Trophoblast cell (in vitro differentiated cells and primary cell): ENCODE data around the gene CCDC12.

Experiments
- DNase-seq, 2 donors: peaks; one replicate each; pipeline ENCODE4 v3.0.0-alpha.2; 2016
- H2AFZ ChIP-seq: 2 replicates; pipeline ENCODE4 v1.6.1; 2013; ENCODE audit warnings: low read length, moderate library complexity, mild to moderate bottlenecking; ENCODE audit not compliant: insufficient read depth, poor library complexity
- H2AK5ac ChIP-seq: 2 replicates; pipeline ENCODE4 v1.6.1; 2013; ENCODE audit warnings: mild to moderate bottlenecking, low read length
- H2BK120ac ChIP-seq: 2 replicates; pipeline ENCODE4 v1.6.1; 2013; ENCODE audit warnings: low read length, mild to moderate bottlenecking, moderate library complexity; ENCODE audit not compliant: insufficient read depth, poor library complexity
- H2BK12ac ChIP-seq: 2 replicates; pipeline ENCODE4 v1.6.1; 2013; ENCODE audit warnings: mild to moderate bottlenecking, low read length, moderate library complexity
- H2BK5ac ChIP-seq: 2 replicates; pipeline ENCODE4 v1.6.1; 2013; ENCODE audit warnings: low read length, low read depth, moderate library complexity, mild to moderate bottlenecking; ENCODE audit not compliant: poor library complexity
- H3K14ac ChIP-seq: 2 replicates; pipeline ENCODE4 v1.6.1; 2013; ENCODE audit warnings: mild to moderate bottlenecking, low read length
- H3K18ac ChIP-seq: 2 replicates; pipeline ENCODE4 v1.6.1; 2013; ENCODE audit warnings: mild to moderate bottlenecking, low read length
- H3K23ac ChIP-seq: 2 replicates; pipeline ENCODE4 v1.6.1; 2013; ENCODE audit warnings: low read length
- H3K27ac ChIP-seq: 2 replicates; pipeline ENCODE4 v1.5.1; 2013; ENCODE audit warnings: low read depth, mild to moderate bottlenecking, inconsistent platforms, low read length, moderate library complexity
- H3K27me3 ChIP-seq: 2 replicates; pipeline ENCODE4 v1.6.1; 2013; ENCODE audit warnings: inconsistent platforms, mild to moderate bottlenecking, low read length, moderate library complexity; ENCODE audit not compliant: insufficient read depth
- H3K36me3 ChIP-seq, 2 experiments: 1 replicate in 1 of 2; 2 replicates in 1 of 2; pipeline ENCODE4 v1.6.1; 2013; ENCODE audit warnings: low read length in 2 of 2, mild to moderate bottlenecking in 2 of 2, moderate library complexity in 1 of 2; ENCODE audit not compliant: insufficient read depth in 2 of 2, control insufficient read depth in 1 of 2
- H3K4ac ChIP-seq: 2 replicates; pipeline ENCODE4 v1.6.1; 2013; ENCODE audit warnings: low read depth, mild to moderate bottlenecking, low read length, moderate library complexity
- H3K4me1 ChIP-seq, 2 experiments: 1 replicate in 1 of 2; 2 replicates in 1 of 2; pipeline ENCODE4 v1.6.1; 2013; ENCODE audit warnings: low read length in 2 of 2, mild to moderate bottlenecking in 2 of 2, moderate library complexity in 1 of 2; ENCODE audit not compliant: insufficient read depth in 2 of 2, control insufficient read depth in 1 of 2
- H3K4me2 ChIP-seq: 2 replicates; pipeline ENCODE4 v1.6.1; 2013; ENCODE audit warnings: inconsistent platforms, mild to moderate bottlenecking, low read length, moderate library complexity
- H3K4me3 ChIP-seq: 2 replicates; pipeline ENCODE4 v1.5.1; 2013; ENCODE audit warnings: mild to moderate bottlenecking, low read depth, low read length, inconsistent platforms
- H3K79me1 ChIP-seq: one replicate; pipeline ENCODE4 v1.6.1; 2013; ENCODE audit warnings: low read length
- H3K79me2 ChIP-seq: 2 replicates; pipeline ENCODE4 v1.6.1; 2013; ENCODE audit warnings: low read length, mild to moderate bottlenecking; ENCODE audit not compliant: control insufficient read depth, insufficient read depth, poor library complexity
- H3K9ac ChIP-seq: 2 replicates; pipeline ENCODE4 v1.6.1; 2013; ENCODE audit warnings: mild to moderate bottlenecking, low read length
- H3K9me3 ChIP-seq: 2 replicates; pipeline ENCODE4 v1.6.1; 2013; ENCODE audit warnings: low read depth, mild to moderate bottlenecking, control low read depth, inconsistent platforms, low read length; ENCODE audit not compliant: insufficient read depth
- H4K12ac ChIP-seq: 2 replicates; pipeline ENCODE4 v1.6.1; 2013; ENCODE audit warnings: low read depth, mild to moderate bottlenecking, low read length, moderate library complexity
- H4K8ac ChIP-seq: 2 replicates; pipeline ENCODE4 v1.6.1; 2013; ENCODE audit warnings: low read depth, mild to moderate bottlenecking, low read length, moderate library complexity
- H4K91ac ChIP-seq: one replicate; pipeline ENCODE4 v1.6.1; 2013; ENCODE audit warnings: low read depth, mild to moderate bottlenecking, low read length, moderate library complexity
- WGBS: extraction: QIAGEN DNeasy Blood & Tissue Kit; methylation state at CpG from one replicate; pipeline ENCODE4 v1.1.7; 2013; ENCODE audit warnings: missing lambda C conversion rate; ENCODE audit not compliant: insufficient read length, insufficient coverage; ENCODE audit errors: extremely low coverage; 5-methylcytosine and 5-hydroxymethylcytosine counted together

CCDC12 gene

GRCh38 chr3:47012342-47013230 lies 36.0 kb upstream of the CCDC12 start:
- no CpG with 5 or more reads among the region's 10 CpGs for WGBS
- no peak overlapping the region for H2AFZ ChIP-seq
- no peak overlapping the region for H4K91ac ChIP-seq
- no peak overlapping the region for H3K27ac ChIP-seq
- H3K79me1 ChIP-seq, result peaks cover 6% of the 10 kb centered on the region
- H3K9ac ChIP-seq, result no peak overlapping the region
- H3K4me3 ChIP-seq, result no peak overlapping the region
- H3K9me3 ChIP-seq, result peaks cover 5% of the 10 kb centered on the region
- no peak overlapping the region for H2BK120ac ChIP-seq
- H3K14ac ChIP-seq, result no peak overlapping the region
- no peak overlapping the region for H2BK12ac ChIP-seq
- peaks cover 3% of the 10 kb centered on the region for H3K79me2 ChIP-seq
- no peak overlapping the region for H2AK5ac ChIP-seq
- no peaks in the 10 kb centered on the region for H3K27me3 ChIP-seq
- no peak overlapping the region for H3K4me2 ChIP-seq
- no peak overlapping the region for H2BK5ac ChIP-seq
- no peak overlapping the region for H4K8ac ChIP-seq
- no peak for DNase-seq
- no peak overlapping the region for H3K18ac ChIP-seq
- H3K4ac ChIP-seq, result no peak overlapping the region
- H3K23ac ChIP-seq, result no peak overlapping the region
- peaks cover 5 to 10% of the 10 kb centered on the region in 2 experiments for H3K4me1 ChIP-seq
- H3K36me3 ChIP-seq, result peaks cover 26 to 35% of the 10 kb centered on the region in 2 experiments
- no peak overlapping the region for H4K12ac ChIP-seq

GRCh38 chr3:47011371-47011770 lies 34.8 kb upstream of the CCDC12 start:
- DNase-seq, result no peak
- Histone ChIP-seq H3K14ac (no peak overlapping the region), H3K9me3 (peaks cover 5% of the 10 kb centered on the region), H3K79me1 (peaks cover 6% of the 10 kb centered on the region), H3K4ac (no peak overlapping the region), H3K27ac (no peak overlapping the region), H4K91ac (no peak overlapping the region), H2AFZ (no peak overlapping the region), H3K27me3 (no peaks in the 10 kb centered on the region), H2BK12ac (no peak overlapping the region), H3K23ac (no peak overlapping the region), H3K18ac (no peak overlapping the region), H3K4me2 (no peak overlapping the region), H3K4me3 (no peak overlapping the region), H2AK5ac (no peak overlapping the region), H2BK5ac (no peak overlapping the region), H4K12ac (no peak overlapping the region), H4K8ac (no peak overlapping the region), H3K4me1 (peaks cover 5 to 10% of the 10 kb centered on the region in 2 experiments), H3K9ac (no peak overlapping the region), H3K79me2 (peaks cover 3% of the 10 kb centered on the region), H3K36me3 (peaks cover 28 to 38% of the 10 kb centered on the region in 2 experiments), H2BK120ac (no peak overlapping the region)
- no CpG with 5 or more reads among the region's 6 CpGs for WGBS

- no peak for DNase-seq
These were observed 34.4 kb upstream of the CCDC12 start for GRCh38 chr3:47010910-47011309.

GRCh38 chr3:47010111-47010712 lies 33.7 kb upstream of the CCDC12 start:
- H3K14ac ChIP-seq, result peak overlapping the region; percentile 63
- no peak overlapping the region for H3K23ac ChIP-seq
- no peak overlapping the region for H3K4me3 ChIP-seq
- H3K4ac ChIP-seq, result no peak overlapping the region
- H4K91ac ChIP-seq, result peak overlapping the region; percentile 52
- peaks cover 3% of the 10 kb centered on the region for H3K79me2 ChIP-seq
- H3K27ac ChIP-seq, result no peak overlapping the region
- peak overlapping the region; percentile 51 for H4K12ac ChIP-seq
- WGBS, result no CpG with 5 or more reads among the region's 23 CpGs
- H3K79me1 ChIP-seq, result peaks cover 6% of the 10 kb centered on the region
- no peak overlapping the region for H2BK5ac ChIP-seq
- H3K9me3 ChIP-seq, result peaks cover 5% of the 10 kb centered on the region
- peak overlapping the region; percentile 21 for H2AK5ac ChIP-seq
- no peak for DNase-seq
- H3K27me3 ChIP-seq, result no peaks in the 10 kb centered on the region
- peak overlapping the region; percentile 50 for H3K18ac ChIP-seq
- peaks cover 38 to 43% of the 10 kb centered on the region in 2 experiments for H3K36me3 ChIP-seq
- H3K9ac ChIP-seq, result no peak overlapping the region
- peak overlapping the region; percentile 75 for H4K8ac ChIP-seq
- peak overlapping the region; percentile 14 for H2AFZ ChIP-seq
- no peak overlapping the region for H2BK120ac ChIP-seq
- no peak overlapping the region for H2BK12ac ChIP-seq
- peak overlapping the region; percentile 62 for H3K4me2 ChIP-seq
- peaks cover 5 to 10% of the 10 kb centered on the region in 2 experiments for H3K4me1 ChIP-seq

More at GRCh38 chr3:47010910-47011309, 34.4 kb upstream of the CCDC12 start:
- Histone ChIP-seq H4K8ac (no peak overlapping the region), H3K36me3 (peaks cover 33 to 41% of the 10 kb centered on the region in 2 experiments), H3K79me2 (peaks cover 3% of the 10 kb centered on the region), H2BK5ac (no peak overlapping the region), H3K9me3 (peaks cover 5% of the 10 kb centered on the region), H3K79me1 (peaks cover 6% of the 10 kb centered on the region), H3K23ac (no peak overlapping the region), H3K4me3 (no peak overlapping the region), H2AK5ac (no peak overlapping the region), H3K9ac (no peak overlapping the region), H2BK120ac (no peak overlapping the region), H2BK12ac (no peak overlapping the region), H3K18ac (no peak overlapping the region), H3K27ac (no peak overlapping the region), H3K4me1 (peaks cover 5 to 10% of the 10 kb centered on the region in 2 experiments), H4K12ac (no peak overlapping the region), H3K4ac (no peak overlapping the region), H3K27me3 (no peaks in the 10 kb centered on the region), H3K4me2 (no peak overlapping the region), H3K14ac (no peak overlapping the region), H4K91ac (no peak overlapping the region), H2AFZ (no peak overlapping the region)
- WGBS, result no CpG with 5 or more reads among the region's 5 CpGs
